OCI-LY7 (cell line): ENCODE data around the gene SERINC4. TPM values are rescaled to one million over a fixed set of nuclear protein-coding genes. Genes with fewer than 3 reads are reported as not detected.
"Not testable (repeated sequence)": the region's sequence is repeated elsewhere in the genome, so short reads cannot be mapped to it uniquely, and the experiment has no call there.

Source experiments
- BruUV-seq: library from RNA; stranded (reverse); fragments of 400-500 nt; replicated peaks from 2 replicates; lab custom pipeline; 2021; lab: Mats Ljungman, UMichigan
- CTCF ChIA-PET: fragments of 300-600 bp; sonication (Branson Sonifier 250); formaldehyde crosslinking; loops from one replicate; lab custom pipeline; 2022; ENCODE audit warnings: antibody characterized with exemption; ENCODE audit not compliant: unreplicated experiment; lab: Charles Lee
- POLR2A ChIA-PET: fragments of 300-600 bp; sonication (Branson Sonifier 250); formaldehyde crosslinking; loops from one replicate; lab custom pipeline; 2022; ENCODE audit warnings: antibody characterized with exemption; lab: Charles Lee
- DNase-seq: peaks from one replicate; pipeline ENCODE4 v3.0.0-alpha.2; 2015; ENCODE audit warnings: low spot score
- H2AFZ ChIP-seq: fragments of 200-600 bp; sonication (generic), shearing (Covaris generic); 2 replicates; pipeline ENCODE4 v1.6.1; 2014; ENCODE audit warnings: mild to moderate bottlenecking, antibody characterized with exemption, low read length, moderate library complexity
- H3K27ac ChIP-seq: fragments of 200-600 bp; sonication (generic); 2 replicates; pipeline ENCODE4 v1.5.1; 2014; ENCODE audit warnings: mixed run types, low read depth, mild to moderate bottlenecking, moderate library complexity, low read length, inconsistent platforms; ENCODE audit not compliant: poor library complexity, severe bottlenecking
- H3K36me3 ChIP-seq: fragments of 200-600 bp; sonication (generic); 2 replicates; pipeline ENCODE4 v1.6.1; 2014; ENCODE audit warnings: mild to moderate bottlenecking, antibody characterized with exemption, low read length, moderate library complexity, mixed read lengths; ENCODE audit not compliant: insufficient read depth
- H3K4me1 ChIP-seq: fragments of 200-600 bp; sonication (generic); 2 replicates; pipeline ENCODE4 v1.5.1; 2014; ENCODE audit warnings: mild to moderate bottlenecking, low read length; ENCODE audit not compliant: insufficient read depth, poor library complexity, severe bottlenecking
- H3K4me2 ChIP-seq: fragments of 200-600 bp; sonication (generic); 2 replicates; pipeline ENCODE4 v1.6.1; 2014; ENCODE audit warnings: mild to moderate bottlenecking, low read length
- H3K4me3 ChIP-seq: fragments of 200-600 bp; sonication (generic); 2 replicates; pipeline ENCODE4 v1.5.1; 2014; ENCODE audit warnings: mild to moderate bottlenecking, low read depth, low read length; ENCODE audit not compliant: poor library complexity, severe bottlenecking
- H3K79me2 ChIP-seq: fragments of 200-600 bp; sonication (generic); 2 replicates; pipeline ENCODE4 v1.6.1; 2016; ENCODE audit warnings: low read depth, mild to moderate bottlenecking, low read length, moderate library complexity, mixed read lengths; ENCODE audit not compliant: insufficient read depth
- H3K9me2 ChIP-seq: fragments of 200-600 bp; sonication (generic); 2 replicates; pipeline ENCODE4 v1.6.1; 2016; ENCODE audit warnings: mild to moderate bottlenecking, low read length, mixed read lengths; ENCODE audit not compliant: insufficient read depth
- H3K9me3 ChIP-seq: fragments of 200-600 bp; sonication (generic); 2 replicates; pipeline ENCODE4 v1.6.1; 2014; ENCODE audit warnings: mild to moderate bottlenecking, mixed run types, low read length, mixed read lengths
- H4K20me1 ChIP-seq: fragments of 200-600 bp; sonication (generic); 2 replicates; pipeline ENCODE4 v1.6.1; 2014; ENCODE audit warnings: mild to moderate bottlenecking, antibody characterized with exemption, low read length, moderate library complexity, mixed read lengths; ENCODE audit not compliant: insufficient read depth
- EZH2phosphoT487 ChIP-seq: fragments of 200-600 bp; sonication (generic); IDR thresholded peaks from 2 replicates; pipeline ENCODE4 v1.6.1; 2018; ENCODE audit warnings: low read depth, borderline replicate concordance, mild to moderate bottlenecking, mixed run types, antibody characterized with exemption, low read length, moderate library complexity, mixed read lengths
- intact Hi-C: fragments of 100-400 bp; cut with micrococcal nuclease; formaldehyde crosslinking; loops from one replicate; pipeline ENCODE4 v1.10.0; 2022; ENCODE audit not compliant: unreplicated experiment
- total RNA-seq, 2 experiments: library from RNA; depleted of rRNA in 1 of 2; stranded (reverse); fragments of >200 nt in 1 of 2; shearing (Covaris generic) in 1 of 2; gene quantifications; 2 replicates each; pipeline ENCODE4 v1.2.3, GENCODE V29; 2014 to 2022
- TF ChIP-seq, protein P1 (sequence below): fragments of 200-600 bp; sonication (generic); conservative IDR thresholded peaks from 2 replicates; pipeline ENCODE4 v1.5.1; 2014; ENCODE audit warnings: mild to moderate bottlenecking, antibody characterized with exemption, low read length, moderate library complexity, mixed read lengths

Gene SERINC4
- total RNA-seq, 2 experiments from 2014 or later, result 0.60 to 1.9 TPM

DNA sequence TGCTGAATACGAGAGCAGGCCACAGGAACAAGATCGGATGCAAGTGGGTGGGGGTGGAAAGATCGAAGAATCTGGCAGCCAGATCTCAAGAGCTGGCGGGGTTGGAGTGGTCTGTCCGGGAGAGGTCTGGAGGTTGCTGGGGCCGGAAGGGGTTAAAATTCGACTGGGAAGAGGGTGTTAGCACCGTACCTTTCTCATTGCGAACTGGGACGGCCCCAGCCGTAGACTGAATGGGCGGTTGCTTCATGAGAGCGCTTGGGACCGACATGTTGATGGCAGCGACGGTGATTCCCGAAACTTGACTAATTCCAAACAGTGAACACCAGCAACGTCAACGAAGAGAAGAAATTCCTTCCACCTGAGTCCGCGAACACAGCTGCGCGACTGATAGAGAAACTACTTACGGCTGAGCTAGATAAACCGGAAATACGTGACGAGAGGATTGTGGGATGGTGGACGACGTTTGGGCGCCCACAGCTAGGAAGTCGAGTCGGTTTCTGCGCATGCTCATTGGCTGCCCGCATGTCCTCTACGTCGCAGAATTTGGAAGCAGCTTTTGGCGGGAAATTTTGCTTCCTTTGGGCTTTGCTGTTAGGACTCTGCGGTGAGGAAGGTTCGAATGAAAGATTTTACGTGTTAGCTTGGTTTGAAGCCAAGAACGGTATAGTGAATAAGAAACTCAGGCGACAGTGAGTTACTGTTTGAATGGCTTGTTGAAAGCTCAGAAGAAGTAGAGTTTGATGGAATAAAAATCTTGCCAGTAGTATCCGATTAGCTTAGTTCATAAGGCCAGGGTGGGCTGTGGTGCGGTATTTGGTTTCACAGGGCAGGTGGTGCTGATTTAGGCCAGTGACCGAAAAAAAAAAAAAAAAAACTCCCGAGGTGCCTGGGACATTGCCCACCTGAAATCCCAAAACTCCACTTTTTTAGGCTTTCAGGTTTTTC, 24.6 kb upstream of the SERINC4 start, which contains the start of gene MFAP1:
Gene MFAP1 (minus strand): TSS at position 389 of the 945 bp plus-strand sequence. CDS start 121 bp downstream, at position 268.
- Histone ChIP-seq H2AFZ (peak within 1 kb of the TSS; percentile 35; the same call in 1 of the 2 replicates), H3K9me2 (no peaks in the 10 kb centered on the region), H3K36me3 (peaks cover 54% of the 10 kb centered on the region), H4K20me1 (peaks cover 9% of the 10 kb centered on the region; the same call in 1 of the 2 replicates), H3K27ac (peak within 1 kb of the TSS; percentile 86), H3K79me2 (peaks cover 95% of the 10 kb centered on the region), H3K9me3 (no peaks in the 10 kb centered on the region; the same call in 1 of the 2 replicates), H3K4me1 (peaks cover 43% of the 10 kb centered on the region), H3K4me3 (peak within 1 kb of the TSS; percentile 94), H3K4me2 (peak within 1 kb of the TSS; percentile 73)
- TF ChIP-seq EZH2phosphoT487, result no peak
- TF ChIP-seq, protein P1, sequence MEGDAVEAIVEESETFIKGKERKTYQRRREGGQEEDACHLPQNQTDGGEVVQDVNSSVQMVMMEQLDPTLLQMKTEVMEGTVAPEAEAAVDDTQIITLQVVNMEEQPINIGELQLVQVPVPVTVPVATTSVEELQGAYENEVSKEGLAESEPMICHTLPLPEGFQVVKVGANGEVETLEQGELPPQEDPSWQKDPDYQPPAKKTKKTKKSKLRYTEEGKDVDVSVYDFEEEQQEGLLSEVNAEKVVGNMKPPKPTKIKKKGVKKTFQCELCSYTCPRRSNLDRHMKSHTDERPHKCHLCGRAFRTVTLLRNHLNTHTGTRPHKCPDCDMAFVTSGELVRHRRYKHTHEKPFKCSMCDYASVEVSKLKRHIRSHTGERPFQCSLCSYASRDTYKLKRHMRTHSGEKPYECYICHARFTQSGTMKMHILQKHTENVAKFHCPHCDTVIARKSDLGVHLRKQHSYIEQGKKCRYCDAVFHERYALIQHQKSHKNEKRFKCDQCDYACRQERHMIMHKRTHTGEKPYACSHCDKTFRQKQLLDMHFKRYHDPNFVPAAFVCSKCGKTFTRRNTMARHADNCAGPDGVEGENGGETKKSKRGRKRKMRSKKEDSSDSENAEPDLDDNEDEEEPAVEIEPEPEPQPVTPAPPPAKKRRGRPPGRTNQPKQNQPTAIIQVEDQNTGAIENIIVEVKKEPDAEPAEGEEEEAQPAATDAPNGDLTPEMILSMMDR, result no peak
- DNase-seq, result peak; percentile 99
- ChIA-PET CTCF (interaction anchor here (1.0 kb wide), 1 partner anchor 16 kb away, joined by 3 read pairs; no protein-coding TSS in a partner anchor), POLR2A (interaction anchor here (0.6 to 9.7 kb wide), 17 partner anchors 8 to 465 kb away, joined by 3 to 150 read pairs (median 4); partner anchors contain the start of genes ELL3, HYPK, SERF2 and SERINC4)
- TSS peak; percentile 92 for BruUV-seq
- intact Hi-C loops, result loop anchor here (1.0 kb wide), 2 partner anchors 15 to 35 kb away; no protein-coding TSS in a partner anchor

DNA sequence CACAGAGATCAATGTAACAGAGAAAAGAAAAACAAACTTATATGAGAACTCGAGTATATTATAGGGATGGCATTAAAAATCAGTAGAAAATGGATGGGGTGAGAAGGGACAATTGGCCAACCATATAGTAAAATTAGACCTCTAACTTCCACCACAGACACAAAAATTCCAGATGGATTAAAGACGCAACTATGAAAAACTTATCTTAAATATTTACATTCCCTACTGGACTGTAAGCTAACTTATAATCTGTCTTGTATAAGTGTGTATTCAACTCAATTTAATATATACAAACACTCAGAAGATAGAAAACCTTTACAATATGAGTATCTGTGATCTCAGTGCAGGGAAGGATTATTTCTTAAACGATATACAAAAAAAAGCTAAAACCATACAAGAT, 21.5 kb upstream of the SERINC4 start:
- CTCF ChIA-PET, result no interaction called here
- Histone ChIP-seq H4K20me1 (peaks cover 9% of the 10 kb centered on the region; the same call in 1 of the 2 replicates), H2AFZ (no peak overlapping the region), H3K9me3 (no peaks in the 10 kb centered on the region; the same call in 1 of the 2 replicates), H3K27ac (peak overlapping the region; percentile 35), H3K79me2 (peaks cover 94% of the 10 kb centered on the region), H3K4me3 (peak overlapping the region; percentile 55), H3K9me2 (no peaks in the 10 kb centered on the region), H3K4me1 (peaks cover 48% of the 10 kb centered on the region), H3K36me3 (peaks cover 56% of the 10 kb centered on the region), H3K4me2 (peak overlapping the region; percentile 54)
- BruUV-seq, result no TSS peak
- POLR2A ChIA-PET, result interaction anchor here (0.6 to 9.7 kb wide), 9 partner anchors 9 to 891 kb away, joined by 3 to 150 read pairs (median 6); partner anchors contain the start of genes HYPK and SERINC4
- intact Hi-C loops, result no loop called here
- DNase-seq, result no peak
- TF ChIP-seq, protein P1, result no peak
- TF ChIP-seq EZH2phosphoT487, result no peak

DNA sequence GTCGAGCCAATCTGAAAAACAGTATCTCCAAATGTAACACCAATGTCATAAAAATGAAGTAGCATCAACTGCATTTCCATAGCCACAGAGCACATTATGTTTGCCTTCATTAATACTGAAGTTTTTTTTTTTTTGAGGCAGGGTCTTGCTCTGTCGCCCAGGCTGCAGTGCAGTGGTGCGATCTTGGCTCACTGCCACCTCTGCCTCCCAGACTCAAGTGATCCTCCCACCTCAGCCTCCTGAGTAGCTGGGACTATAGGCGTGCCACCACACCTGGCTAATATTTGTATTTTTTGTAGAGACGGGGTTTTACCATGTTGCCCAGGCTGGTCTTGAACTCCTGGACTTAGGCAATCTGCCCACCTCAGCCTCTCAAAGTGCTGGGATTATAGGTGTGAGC, 15.0 kb upstream of the SERINC4 start:
- POLR2A ChIA-PET, CTCF ChIA-PET: not testable (repeated sequence)

More for the DNA sequence above, 15.0 kb upstream of the SERINC4 start:
- BruUV-seq, H3K4me2 ChIP-seq, H3K27ac ChIP-seq, H3K9me3 ChIP-seq, H3K9me2 ChIP-seq, H2AFZ ChIP-seq, H4K20me1 ChIP-seq, H3K4me3 ChIP-seq, intact Hi-C loops, DNase-seq: not testable (repeated sequence)
- Histone ChIP-seq H3K4me1 (peaks cover 17% of the 10 kb centered on the region), H3K36me3 (peaks cover 96% of the 10 kb centered on the region), H3K79me2 (peaks cover 41% of the 10 kb centered on the region)
